DND-41 (cell line): ENCODE measurements around the gene KRT12.
"Not testable (repeated sequence)": the region's sequence is repeated elsewhere in the genome, so short reads cannot be mapped to it uniquely, and the experiment has no call there.

Experiments used
- ATAC-seq: fragments of 200-7000 bp; cut with Tn5 transposase; 3 replicates; pipeline ENCODE4 v1.9.1; 2021; ENCODE audit warnings: low read depth; ENCODE audit not compliant: insufficient read depth
- DNase-seq: peaks from one replicate; pipeline ENCODE4 v3.0.0-alpha.2; 2020
- H2AFZ ChIP-seq: 2 replicates; pipeline ENCODE4 v1.6.0; 2012; ENCODE audit warnings: low read depth, low read length
- H3K27ac ChIP-seq: 2 replicates; pipeline ENCODE4 v1.5.1; 2012; ENCODE audit warnings: low read length, inconsistent platforms
- H3K27me3 ChIP-seq: fragments of 200-600 bp; sonication (generic); 2 replicates; pipeline ENCODE4 v1.6.0; 2012; ENCODE audit warnings: low read length, mild to moderate bottlenecking, inconsistent platforms; ENCODE audit not compliant: insufficient read depth, poor library complexity
- H3K36me3 ChIP-seq: 2 replicates; pipeline ENCODE4 v1.5.1; 2012; ENCODE audit warnings: low read length, inconsistent platforms; ENCODE audit not compliant: insufficient read depth
- H3K4me1 ChIP-seq: 2 replicates; pipeline ENCODE4 v1.5.1; 2012; ENCODE audit warnings: mild to moderate bottlenecking, low read length; ENCODE audit not compliant: insufficient read depth
- H3K4me2 ChIP-seq: 2 replicates; pipeline ENCODE4 v1.6.0; 2012; ENCODE audit warnings: mild to moderate bottlenecking, moderate library complexity, low read length, inconsistent platforms; ENCODE audit not compliant: insufficient read depth
- H3K4me3 ChIP-seq, 2 experiments: fragments of 200-600 bp in 1 of 2; shearing (Covaris generic) in 1 of 2; 2 replicates each; pipeline ENCODE4 v1.5.1; 2012 to 2016; ENCODE audit warnings: inconsistent platforms in 2 of 2, low read length in 2 of 2, mild to moderate bottlenecking in 2 of 2, low read depth in 1 of 2, moderate library complexity in 1 of 2
- H3K79me2 ChIP-seq: 2 replicates; pipeline ENCODE4 v1.6.0; 2012; ENCODE audit warnings: low read length, inconsistent platforms; ENCODE audit not compliant: insufficient read depth
- H3K9ac ChIP-seq: 2 replicates; pipeline ENCODE4 v1.6.0; 2012; ENCODE audit warnings: low read depth, mild to moderate bottlenecking, inconsistent platforms, low read length, moderate library complexity
- H3K9me3 ChIP-seq: 2 replicates; pipeline ENCODE4 v1.5.1; 2012; ENCODE audit warnings: low read length, moderate library complexity, mild to moderate bottlenecking, inconsistent platforms; ENCODE audit not compliant: insufficient read depth, severe bottlenecking
- H4K20me1 ChIP-seq: 2 replicates; pipeline ENCODE4 v1.6.0; 2012; ENCODE audit warnings: low read length; ENCODE audit not compliant: insufficient read depth
- EZH2 ChIP-seq: IDR thresholded peaks from 3 replicates; pipeline ENCODE4 v1.6.1; 2012; ENCODE audit warnings: borderline replicate concordance, low read depth, mild to moderate bottlenecking, moderate library complexity, low read length, inconsistent platforms; ENCODE audit not compliant: severe bottlenecking
- TF ChIP-seq, protein P1 (sequence below): IDR thresholded peaks from 2 replicates; pipeline ENCODE4 v1.5.1; 2012; ENCODE audit warnings: borderline replicate concordance, low read length, moderate library complexity, mild to moderate bottlenecking; ENCODE audit not compliant: poor library complexity, severe bottlenecking; ENCODE audit errors: extremely low read depth

Gene KRT12

DNA sequence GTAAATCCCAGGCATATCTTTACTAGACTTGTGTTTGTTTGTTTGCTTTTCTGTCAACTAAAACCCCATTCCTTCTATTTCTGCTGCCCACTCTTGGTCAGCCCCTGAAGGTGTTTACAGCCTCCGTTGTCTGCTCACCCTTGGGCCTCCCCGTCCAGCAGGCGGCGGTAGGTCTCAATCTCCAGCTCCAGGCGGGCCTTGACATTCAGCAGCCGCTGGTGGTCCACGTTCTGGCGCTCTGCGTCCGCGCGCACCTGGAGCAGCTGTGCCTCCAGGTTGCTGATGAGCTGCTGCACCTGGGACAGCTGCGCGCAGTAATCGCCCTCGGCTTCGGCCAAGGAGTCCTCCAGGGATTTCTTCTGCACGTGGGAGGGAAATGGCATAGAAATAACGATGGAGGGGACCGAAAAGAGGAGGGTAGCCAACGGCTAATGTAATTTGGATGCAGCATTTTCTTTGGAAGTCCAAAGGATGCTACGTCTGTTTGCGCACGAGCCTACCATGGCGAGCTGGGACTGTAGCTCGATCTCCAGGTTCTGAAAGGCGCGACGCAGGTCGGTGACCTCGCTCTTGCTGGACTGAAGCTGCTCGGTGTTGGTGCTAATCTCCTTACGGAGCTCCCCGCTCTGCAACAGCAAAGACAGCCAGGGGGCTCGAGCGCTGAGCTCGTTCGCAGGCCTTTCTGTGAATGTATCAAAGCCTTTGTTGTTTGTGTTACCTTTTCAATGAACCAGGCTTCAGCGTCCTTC is 3.9 kb downstream of the KRT12 start:
- no peak overlapping the region for H3K4me2 ChIP-seq
- H3K79me2 ChIP-seq, result no peaks in the 10 kb centered on the region
- ATAC-seq (no peak), DNase-seq (no peak)
- no peak overlapping the region for H3K27ac ChIP-seq
- H3K4me1 ChIP-seq, result no peaks in the 10 kb centered on the region
- H4K20me1 ChIP-seq, result no peaks in the 10 kb centered on the region
- H3K36me3 ChIP-seq, result no peaks in the 10 kb centered on the region
- H3K9ac ChIP-seq, result no peak overlapping the region
- H3K9me3 ChIP-seq, result no peaks in the 10 kb centered on the region
- peaks cover 20% of the 10 kb centered on the region for H3K27me3 ChIP-seq
- H3K4me3 ChIP-seq, result no peak overlapping the region
- TF ChIP-seq, protein P1, sequence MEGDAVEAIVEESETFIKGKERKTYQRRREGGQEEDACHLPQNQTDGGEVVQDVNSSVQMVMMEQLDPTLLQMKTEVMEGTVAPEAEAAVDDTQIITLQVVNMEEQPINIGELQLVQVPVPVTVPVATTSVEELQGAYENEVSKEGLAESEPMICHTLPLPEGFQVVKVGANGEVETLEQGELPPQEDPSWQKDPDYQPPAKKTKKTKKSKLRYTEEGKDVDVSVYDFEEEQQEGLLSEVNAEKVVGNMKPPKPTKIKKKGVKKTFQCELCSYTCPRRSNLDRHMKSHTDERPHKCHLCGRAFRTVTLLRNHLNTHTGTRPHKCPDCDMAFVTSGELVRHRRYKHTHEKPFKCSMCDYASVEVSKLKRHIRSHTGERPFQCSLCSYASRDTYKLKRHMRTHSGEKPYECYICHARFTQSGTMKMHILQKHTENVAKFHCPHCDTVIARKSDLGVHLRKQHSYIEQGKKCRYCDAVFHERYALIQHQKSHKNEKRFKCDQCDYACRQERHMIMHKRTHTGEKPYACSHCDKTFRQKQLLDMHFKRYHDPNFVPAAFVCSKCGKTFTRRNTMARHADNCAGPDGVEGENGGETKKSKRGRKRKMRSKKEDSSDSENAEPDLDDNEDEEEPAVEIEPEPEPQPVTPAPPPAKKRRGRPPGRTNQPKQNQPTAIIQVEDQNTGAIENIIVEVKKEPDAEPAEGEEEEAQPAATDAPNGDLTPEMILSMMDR, result no peak
- no peak for TF ChIP-seq EZH2
- H2AFZ ChIP-seq, result no peak overlapping the region

- Histone ChIP-seq H3K4me3 (no peak overlapping the region), H3K9ac (no peak overlapping the region), H3K36me3 (no peaks in the 10 kb centered on the region), H4K20me1 (no peaks in the 10 kb centered on the region), H3K4me2 (no peak overlapping the region), H3K27ac (no peak overlapping the region), H3K27me3 (peaks cover 12% of the 10 kb centered on the region), H3K79me2 (no peaks in the 10 kb centered on the region), H3K4me1 (no peaks in the 10 kb centered on the region), H3K9me3 (no peaks in the 10 kb centered on the region), H2AFZ (no peak overlapping the region)
- DNase-seq, result no peak
- no peak for ATAC-seq
- TF ChIP-seq, protein P1, result no peak
- TF ChIP-seq EZH2, result no peak
Observed at GRCh38 chr17:40859536-40859935, 7.5 kb downstream of the KRT12 start.

DNA sequence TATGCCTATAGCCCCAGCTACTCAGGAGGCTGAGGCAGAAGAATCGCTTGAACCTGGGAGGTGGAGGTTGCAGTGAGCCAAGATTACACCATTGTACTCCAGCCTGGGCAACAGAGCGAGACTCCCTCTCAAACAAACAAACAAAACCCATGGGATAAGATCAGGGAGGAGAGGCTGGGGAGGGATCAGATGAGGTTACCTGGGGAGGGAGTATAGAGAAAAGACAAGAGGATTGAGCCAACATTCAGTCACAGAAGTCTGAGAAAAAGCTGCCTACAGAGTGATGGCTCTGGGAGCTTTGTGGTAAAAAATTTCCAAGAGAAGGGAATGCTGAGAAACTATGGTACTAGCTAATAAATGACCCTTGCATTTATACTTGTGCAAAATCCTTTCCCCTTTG is 8.4 kb downstream of the KRT12 start:
- H4K20me1 ChIP-seq, H3K79me2 ChIP-seq, DNase-seq, H3K9me3 ChIP-seq, H3K36me3 ChIP-seq, H3K27ac ChIP-seq, H3K9ac ChIP-seq, ATAC-seq, H3K4me3 ChIP-seq, H2AFZ ChIP-seq, H3K4me1 ChIP-seq, H3K4me2 ChIP-seq: not testable (repeated sequence)
- H3K27me3 ChIP-seq, result peaks cover 12% of the 10 kb centered on the region

DNA sequence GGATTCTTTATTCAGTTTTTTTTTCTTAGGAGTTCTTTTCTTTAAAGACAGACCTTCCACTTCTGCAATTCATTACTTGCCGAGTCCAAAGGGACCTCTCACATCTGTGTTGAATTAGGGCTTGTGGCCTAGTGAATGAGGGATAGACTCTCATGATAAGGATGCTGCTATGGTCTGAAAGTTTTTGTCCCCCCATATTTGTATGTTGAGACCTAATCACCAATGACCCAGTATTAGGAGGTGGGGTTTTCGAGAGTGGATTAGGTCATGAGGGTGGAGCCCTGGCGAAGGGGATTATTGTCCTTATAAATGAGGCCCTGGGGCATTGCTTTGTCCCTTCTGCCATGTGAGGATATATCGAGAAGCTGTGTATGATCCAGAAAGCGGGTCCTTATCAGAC is 9.5 kb downstream of the KRT12 start:
- Histone ChIP-seq H3K4me2 (no peak overlapping the region), H4K20me1 (no peaks in the 10 kb centered on the region), H3K4me1 (no peaks in the 10 kb centered on the region), H3K9me3 (no peaks in the 10 kb centered on the region), H3K27ac (no peak overlapping the region), H3K36me3 (no peaks in the 10 kb centered on the region), H2AFZ (no peak overlapping the region), H3K27me3 (peaks cover 10% of the 10 kb centered on the region), H3K9ac (no peak overlapping the region), H3K4me3 (no peak overlapping the region), H3K79me2 (no peaks in the 10 kb centered on the region)
- no peak for DNase-seq
- no peak for TF ChIP-seq EZH2
- TF ChIP-seq, protein P1, result no peak
- ATAC-seq, result no peak
